ENCODE measurements around the gene GATB.

Gene GATB

GRCh38 chr4:151760712-151761661 is at the start of gene GATB:
Gene GATB (minus strand): TSS chr4:151761007. CDS start chr4:151760982, 25 bp downstream.
- DNase-seq (ENCODE audit: low read depth in 3 of 3): peak; percentile 79 to 90 (median 86)

GRCh38 chr4:151810476-151810875 is 49.7 kb upstream of the GATB start:
- no peak for DNase-seq (ENCODE audit: low read depth in 3 of 3)

- no peak for DNase-seq (ENCODE audit: low read depth in 3 of 3)
Observed at GRCh38 chr4:151809716-151810115, 48.9 kb upstream of the GATB start.

- DNase-seq (ENCODE audit: low read depth in 3 of 3): no peak
Observed at GRCh38 chr4:151808542-151808941, 47.7 kb upstream of the GATB start.

GRCh38 chr4:151808120-151808529 is 47.3 kb upstream of the GATB start:
- no peak for DNase-seq (ENCODE audit: low read depth in 3 of 3)

- no peak for DNase-seq (ENCODE audit: low read depth in 3 of 3)
Observed at GRCh38 chr4:151807220-151807619, 46.4 kb upstream of the GATB start.

GRCh38 chr4:151806511-151806927 is 45.7 kb upstream of the GATB start:
- DNase-seq (ENCODE audit: low read depth in 3 of 3): no peak

- no peak for DNase-seq (ENCODE audit: low read depth in 3 of 3)
Observed at GRCh38 chr4:151804821-151805220, 44.0 kb upstream of the GATB start.

GRCh38 chr4:151804086-151804630 is 43.4 kb upstream of the GATB start:
- DNase-seq (ENCODE audit: low read depth in 3 of 3): no peak

GRCh38 chr4:151803246-151803645 is 42.4 kb upstream of the GATB start:
- DNase-seq (ENCODE audit: low read depth in 3 of 3): no peak

GRCh38 chr4:151801547-151802516 is 41.0 kb upstream of the GATB start:
- peak; percentile 35 to 61 (median 44) for DNase-seq (ENCODE audit: low read depth in 3 of 3)

GRCh38 chr4:151799417-151800012 is 38.7 kb upstream of the GATB start:
- no peak for DNase-seq (ENCODE audit: low read depth in 3 of 3)

- DNase-seq (ENCODE audit: low read depth in 3 of 3): no peak
Observed at GRCh38 chr4:151798678-151799416, 38.0 kb upstream of the GATB start.

- no peak for DNase-seq (ENCODE audit: low read depth in 3 of 3)
Observed at GRCh38 chr4:151797853-151798252, 37.0 kb upstream of the GATB start.

- no peak for DNase-seq (ENCODE audit: low read depth in 3 of 3)
Observed at GRCh38 chr4:151797131-151797530, 36.3 kb upstream of the GATB start.

- DNase-seq (ENCODE audit: low read depth in 3 of 3): no peak
Observed at GRCh38 chr4:151796106-151796505, 35.3 kb upstream of the GATB start.

- no peak for DNase-seq (ENCODE audit: low read depth in 3 of 3)
Observed at GRCh38 chr4:151792995-151793394, 32.2 kb upstream of the GATB start.

GRCh38 chr4:151792530-151792929 is 31.7 kb upstream of the GATB start:
- no peak for DNase-seq (ENCODE audit: low read depth in 3 of 3)

GRCh38 chr4:151788021-151788420 is 27.2 kb upstream of the GATB start:
- DNase-seq (ENCODE audit: low read depth in 3 of 3): no peak

- DNase-seq (ENCODE audit: low read depth in 3 of 3): no peak
Observed at GRCh38 chr4:151786158-151786495, 25.3 kb upstream of the GATB start.
